Fibroblast of the conjunctiva (primary cell): ENCODE results near the gene COL4A2.
"Not testable (repeated sequence)": the region's sequence is repeated elsewhere in the genome, so short reads cannot be mapped to it uniquely, and the experiment has no call there.

Experiments used
- DNase-seq: peaks from one replicate; pipeline ENCODE4 v3.0.0-alpha.2; 2010; ENCODE audit warnings: low read depth

Gene COL4A2

DNA sequence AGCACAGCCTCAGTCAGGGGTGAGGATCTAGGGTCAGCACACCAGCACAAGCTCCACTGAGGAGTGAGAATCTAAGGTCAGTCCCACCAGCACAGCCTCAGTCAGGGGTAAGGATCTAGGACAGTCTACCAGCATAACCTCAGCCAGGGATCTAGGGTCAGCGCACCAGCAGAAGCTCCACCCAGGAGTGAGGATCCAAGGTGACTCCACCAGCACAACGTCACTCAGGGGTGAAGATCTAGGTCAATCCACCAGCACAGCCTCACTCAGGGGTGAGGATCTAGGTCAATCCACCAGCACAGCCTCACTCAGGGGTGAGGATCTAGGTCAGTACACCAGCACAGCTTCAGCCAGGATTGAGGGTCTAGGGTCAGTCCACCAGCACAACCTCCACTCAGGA, 189.9 kb downstream of the COL4A2 start:
- no peak for DNase-seq

DNA sequence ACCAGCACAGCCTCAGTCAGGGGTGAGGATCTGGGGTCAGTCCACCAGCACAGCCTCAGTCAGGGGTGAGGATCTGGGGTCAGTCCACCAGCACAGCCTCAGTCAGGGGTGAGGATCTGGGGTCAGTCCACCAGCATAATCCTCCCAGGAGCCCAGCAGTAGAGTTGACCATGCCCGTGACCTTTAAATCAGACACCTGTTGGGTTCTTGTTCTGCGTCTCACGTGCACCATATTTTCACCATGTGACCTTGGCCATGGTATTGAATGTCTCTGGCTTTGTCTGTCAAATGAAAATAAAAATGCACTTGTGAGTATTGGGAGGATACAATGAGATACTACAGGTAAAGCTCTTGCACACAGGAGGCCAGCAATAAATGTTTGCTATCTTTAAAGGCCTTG, 190.8 kb downstream of the COL4A2 start:
- DNase-seq, result not testable (repeated sequence)

GRCh38 chr13:110498327-110498726, 191.2 kb downstream of the COL4A2 start:
- DNase-seq, result no peak

DNA sequence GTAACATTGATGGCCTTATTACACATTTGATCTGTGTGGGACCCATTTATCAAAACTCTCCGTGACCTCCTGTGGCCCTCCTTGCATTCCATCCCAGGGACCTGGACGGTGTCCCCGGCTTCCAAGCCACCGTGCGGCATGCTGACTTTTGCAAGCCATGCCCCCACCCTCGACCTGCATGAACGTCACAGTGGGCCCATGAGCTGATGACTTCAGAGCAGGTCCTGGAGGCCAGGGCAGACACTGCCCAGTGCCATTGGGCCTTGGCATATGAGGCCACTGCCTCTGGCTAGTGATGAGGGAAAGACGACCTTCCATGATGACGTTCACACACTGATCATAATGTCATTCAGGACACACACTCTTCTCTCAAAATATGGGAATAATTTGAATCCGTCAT, 191.7 kb downstream of the COL4A2 start:
- no peak for DNase-seq

GRCh38 chr13:110499621-110500281, 192.7 kb downstream of the COL4A2 start:
- DNase-seq, result no peak

DNA sequence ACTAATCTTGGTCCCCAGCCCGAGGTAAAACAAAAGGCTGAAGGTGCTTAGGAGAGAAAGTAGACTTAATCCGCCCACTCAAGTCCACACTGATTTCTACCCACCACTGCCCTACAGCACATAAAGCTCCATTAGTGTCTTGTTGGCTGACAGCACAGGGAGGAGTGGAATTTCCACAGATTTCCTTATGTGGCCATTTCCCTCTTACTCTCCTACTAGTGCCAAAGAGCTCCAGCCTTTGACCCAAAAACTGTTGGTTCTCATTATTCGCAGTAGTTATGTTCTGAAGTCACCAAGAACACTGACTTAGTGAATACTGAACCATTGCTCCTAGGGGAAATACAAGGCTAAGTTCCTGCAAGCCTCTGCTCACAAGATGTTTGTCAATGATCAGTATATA, 193.3 kb downstream of the COL4A2 start:
- DNase-seq, result no peak

GRCh38 chr13:110501188-110501587, 194.1 kb downstream of the COL4A2 start:
- DNase-seq, result no peak

DNA sequence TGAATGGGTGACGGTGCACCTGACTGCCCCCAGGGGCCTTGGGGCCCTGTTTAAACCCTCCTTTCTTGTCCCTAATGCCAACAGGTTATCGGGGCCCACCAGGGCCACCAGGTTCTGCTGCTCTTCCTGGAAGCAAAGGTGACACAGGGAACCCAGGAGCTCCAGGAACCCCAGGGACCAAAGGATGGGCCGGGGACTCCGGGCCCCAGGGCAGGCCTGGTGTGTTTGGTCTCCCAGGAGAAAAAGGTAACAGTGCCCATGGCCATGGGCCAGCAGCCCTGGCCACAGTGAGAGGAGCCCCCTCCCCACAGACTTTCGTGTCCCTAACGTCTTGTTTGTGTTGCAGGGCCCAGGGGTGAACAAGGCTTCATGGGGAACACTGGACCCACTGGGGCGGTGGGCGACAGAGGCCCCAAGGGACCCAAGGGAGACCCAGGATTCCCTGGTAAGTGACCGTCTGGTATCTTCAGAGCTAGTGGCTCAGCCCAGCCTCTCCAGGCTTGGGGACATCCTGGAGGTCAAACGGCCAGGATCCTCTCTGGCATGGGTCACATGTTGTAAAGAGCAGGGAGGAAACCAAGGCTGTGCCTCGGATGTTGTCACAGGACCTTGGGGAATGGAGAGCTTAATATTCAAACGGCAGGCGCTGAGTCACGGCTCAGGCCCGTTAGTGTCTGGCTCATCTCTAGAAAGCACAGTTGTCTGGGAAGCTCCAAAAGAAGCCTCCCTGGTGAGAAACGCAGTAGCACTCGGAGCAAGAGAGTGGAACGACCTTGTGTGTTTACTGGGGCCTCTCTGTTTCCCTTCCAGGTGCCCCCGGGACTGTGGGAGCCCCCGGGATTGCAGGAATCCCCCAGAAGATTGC, 196.2 kb downstream of the COL4A2 start:
- DNase-seq, result no peak

DNA sequence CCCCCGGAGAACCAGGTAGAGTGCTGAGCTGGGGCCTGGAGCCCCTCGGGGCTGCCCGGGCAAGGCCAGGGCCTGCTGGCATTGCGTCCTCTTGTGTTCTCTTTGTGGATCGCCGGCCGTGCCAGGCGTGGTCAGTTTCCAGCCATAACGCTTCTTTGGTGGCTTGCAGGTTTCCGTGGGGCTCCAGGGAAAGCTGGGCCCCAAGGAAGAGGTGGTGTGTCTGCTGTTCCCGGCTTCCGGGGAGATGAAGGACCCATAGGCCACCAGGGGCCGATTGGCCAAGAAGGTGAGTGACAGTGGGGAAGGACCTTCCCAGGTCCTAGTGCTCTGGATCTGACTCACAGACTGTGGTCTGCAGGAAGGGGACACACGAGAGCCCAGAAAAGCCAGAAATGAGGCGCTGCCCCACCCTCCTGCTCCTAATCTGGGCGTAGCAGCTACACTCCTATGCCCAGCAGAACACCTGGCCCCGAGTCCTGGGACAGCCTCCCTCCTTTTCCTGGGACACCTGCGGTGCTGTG, 197.0 kb downstream of the COL4A2 start:
- no peak for DNase-seq

DNA sequence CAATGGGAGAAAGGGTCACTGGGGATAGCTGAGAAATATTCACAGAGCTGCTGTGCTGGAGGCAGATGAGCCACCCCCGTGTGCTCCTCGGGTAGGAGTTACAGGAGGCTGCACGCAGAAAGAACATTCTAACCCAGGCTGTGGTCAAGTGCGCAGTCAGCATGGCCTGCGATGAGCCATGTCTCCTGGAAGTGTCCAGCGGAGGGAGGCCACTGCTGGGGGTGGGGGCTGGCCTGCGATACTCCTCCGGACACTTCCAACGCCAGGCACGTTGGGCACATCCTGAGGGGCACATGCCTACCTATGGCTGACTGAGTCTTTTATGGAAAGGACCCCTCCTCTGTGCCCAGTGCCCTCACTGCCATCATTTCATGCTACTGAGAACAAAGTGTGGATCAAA, 198.5 kb downstream of the COL4A2 start:
- no peak for DNase-seq

GRCh38 chr13:110506396-110506795, 199.3 kb downstream of the COL4A2 start:
- DNase-seq, result no peak

DNA sequence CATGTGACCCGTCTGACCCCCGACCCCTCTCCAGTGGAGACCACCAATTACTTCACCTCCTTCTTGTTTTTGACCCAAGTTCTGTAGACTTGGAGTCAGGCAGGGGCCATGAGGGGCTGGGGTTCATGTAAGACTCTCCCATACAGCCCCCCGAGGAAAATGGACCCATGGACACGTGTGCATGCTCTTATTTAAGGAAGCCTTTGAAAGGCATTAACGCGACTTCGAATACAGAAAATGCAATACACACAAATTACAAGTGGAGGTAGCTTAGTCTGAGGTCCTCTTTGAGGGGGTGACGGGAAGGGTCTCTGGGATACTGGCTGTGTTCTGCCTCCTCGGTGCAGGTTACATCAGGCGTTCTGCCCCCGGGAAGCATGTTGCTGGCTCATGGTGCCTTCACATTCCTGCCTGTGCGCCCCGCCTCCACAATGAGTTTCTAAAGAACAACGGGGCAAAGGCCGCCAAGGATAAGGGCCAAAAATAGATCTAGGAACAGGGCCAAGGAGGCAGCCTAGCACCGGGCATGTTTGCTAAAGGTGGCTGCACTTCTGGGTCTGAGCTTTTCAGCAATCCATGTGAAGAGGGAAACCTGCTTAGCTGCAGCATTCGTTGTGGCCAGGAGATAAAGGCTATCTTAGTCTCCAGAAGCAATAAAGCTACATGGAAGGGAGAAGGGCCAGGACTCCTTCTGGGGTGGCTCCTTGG, 199.9 kb downstream of the COL4A2 start:
- peak; percentile 37 for DNase-seq

- DNase-seq, result no peak
Measured at GRCh38 chr13:110507678-110508381, 200.7 kb downstream of the COL4A2 start.

GRCh38 chr13:110509478-110509926, 202.4 kb downstream of the COL4A2 start:
- DNase-seq, result no peak

- DNase-seq, result no peak
Measured at GRCh38 chr13:110509971-110510786, 203.1 kb downstream of the COL4A2 start.

GRCh38 chr13:110511509-110512181, 204.6 kb downstream of the COL4A2 start:
- DNase-seq, result no peak

- no peak for DNase-seq
Measured at GRCh38 chr13:110512198-110512740, 205.2 kb downstream of the COL4A2 start.

DNA sequence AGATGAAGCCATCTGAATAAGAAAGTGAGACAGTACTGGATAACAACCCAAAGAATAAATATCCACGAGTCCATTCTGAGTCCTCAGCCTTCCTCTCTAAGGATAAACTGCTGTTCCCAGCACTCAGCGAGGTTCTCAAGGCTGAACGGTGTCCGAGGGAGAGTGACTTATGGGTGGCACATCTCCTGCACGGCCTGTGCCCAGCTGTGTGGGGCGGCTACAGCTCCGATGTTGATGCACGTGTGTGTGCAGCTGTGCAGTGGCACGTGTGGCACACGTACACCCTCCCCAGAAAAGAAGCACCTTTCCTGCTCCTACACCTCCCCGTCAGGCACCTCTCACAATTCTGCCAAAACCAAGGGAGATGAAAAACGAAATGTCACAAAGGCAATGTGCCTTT, 209.4 kb downstream of the COL4A2 start:
- no peak for DNase-seq

DNA sequence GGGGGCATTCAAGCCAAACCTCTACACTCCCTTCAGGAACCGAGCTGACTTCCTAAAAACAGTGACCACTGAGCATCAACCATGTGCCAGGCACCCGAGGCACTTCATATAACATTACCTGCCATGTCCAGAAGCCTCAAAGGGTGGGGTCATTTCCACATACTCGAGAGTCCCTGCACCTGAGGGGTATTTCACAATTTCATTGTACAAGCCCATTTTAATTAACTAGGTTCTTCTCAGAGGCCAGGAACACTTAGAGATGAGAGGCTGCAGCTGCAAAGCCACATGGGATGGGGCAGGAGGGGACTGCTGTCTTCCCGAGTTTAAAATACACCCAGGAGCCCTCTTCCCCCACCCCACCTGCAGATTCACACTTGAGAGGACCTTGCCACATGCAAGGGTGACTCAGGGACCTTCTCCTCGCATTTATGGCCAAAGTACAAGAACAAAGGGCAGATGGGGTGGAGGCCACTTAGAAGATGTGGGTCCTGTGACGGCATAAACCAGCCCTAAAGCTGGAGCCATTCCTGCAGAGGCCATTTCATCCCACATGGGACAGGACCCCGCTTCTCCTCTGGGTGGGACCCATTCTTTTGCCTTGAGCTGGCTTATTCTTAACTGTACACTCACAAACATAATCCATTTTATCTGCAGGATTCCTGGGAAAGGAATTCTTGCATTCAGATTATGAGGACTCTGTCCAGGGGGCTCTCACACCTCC, 210.6 kb downstream of the COL4A2 start:
- DNase-seq, result no peak

DNA sequence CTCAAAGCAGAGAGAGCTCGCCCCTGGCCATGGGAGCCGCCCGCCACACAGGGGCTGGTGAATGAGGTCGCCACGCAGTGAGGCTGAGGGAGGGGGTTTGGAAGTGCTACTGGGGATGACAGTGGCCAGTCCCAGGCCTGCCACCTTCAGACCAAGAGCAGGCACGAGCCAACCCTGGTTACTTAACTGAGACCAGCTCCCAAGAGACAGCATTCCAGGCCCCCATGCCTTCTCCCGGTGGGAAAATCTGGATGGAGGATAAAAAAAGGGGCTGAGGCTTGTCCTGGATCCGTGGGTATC, 211.1 kb downstream of the COL4A2 start:
- no peak for DNase-seq
